Small intestine (tissue), 7 donors: ENCODE measurements around the gene SEC16A. TPM values are rescaled to one million over a fixed set of nuclear protein-coding genes. Genes with fewer than 3 reads are reported as not detected.

Source experiments
- DNase-seq, 2 donors: peaks; one replicate each; pipeline versions ENCODE4 v3.0.0 to v3.0.0-alpha.2; 2013
- FAIRE-seq: peaks from 2 replicates; lab custom pipeline; 2012; peaks lifted over from hg19 to GRCh38; lab: Jason Lieb, UNC
- H3K27ac ChIP-seq, 3 donors: one replicate each; pipeline ENCODE4 v1.5.1; 2013; ENCODE audit warnings: low read length in 2 of 3, mild to moderate bottlenecking in 2 of 3, control low read depth in 1 of 3, inconsistent platforms in 1 of 3, low read depth in 1 of 3, moderate library complexity in 1 of 3
- H3K27me3 ChIP-seq, 3 donors: one replicate each; pipeline ENCODE4 v1.6.1; 2013; ENCODE audit warnings: low read length in 3 of 3, inconsistent platforms in 1 of 3; ENCODE audit not compliant: control insufficient read depth in 3 of 3, insufficient read depth in 3 of 3
- H3K36me3 ChIP-seq, 3 donors: one replicate each; pipeline ENCODE4 v1.6.1; 2013; ENCODE audit warnings: low read length in 3 of 3, inconsistent platforms in 1 of 3, low read depth in 1 of 3, mild to moderate bottlenecking in 1 of 3, moderate library complexity in 1 of 3; ENCODE audit not compliant: control insufficient read depth in 3 of 3, insufficient read depth in 2 of 3
- H3K4me1 ChIP-seq, 3 donors: one replicate each; pipeline ENCODE4 v1.6.1; 2013; ENCODE audit warnings: low read length in 2 of 3, inconsistent platforms in 1 of 3, low read depth in 1 of 3, mild to moderate bottlenecking in 1 of 3, moderate library complexity in 1 of 3; ENCODE audit not compliant: control insufficient read depth in 3 of 3, insufficient read depth in 2 of 3
- H3K4me3 ChIP-seq, 3 donors: one replicate each; pipeline ENCODE4 v1.5.1; 2013; ENCODE audit warnings: low read length in 3 of 3, control low read depth in 1 of 3, inconsistent platforms in 1 of 3, low read depth in 1 of 3, mild to moderate bottlenecking in 1 of 3, moderate library complexity in 1 of 3
- H3K9me3 ChIP-seq, 2 donors: one replicate each; pipeline ENCODE4 v1.6.1; 2013; ENCODE audit warnings: low read depth in 1 of 2, low read length in 1 of 2; ENCODE audit not compliant: control insufficient read depth in 2 of 2, insufficient read depth in 1 of 2
- WGBS, 3 donors: extraction: QIAGEN DNeasy Blood & Tissue Kit; methylation state at CpG; one replicate each; pipeline ENCODE4 v1.1.7; 2013; 5-methylcytosine and 5-hydroxymethylcytosine counted together
- polyA plus RNA-seq, 4 donors: library from polyadenylated mRNA; stranded (reverse) in 3 of 4; unstranded in 1 of 4; fragments of 200-250 nt in 3 of 4; fragments of 120-200 nt in 1 of 4; gene quantifications; one replicate each; pipeline versions ENCODE4 v1.2.1 to v1.2.3, GENCODE V29; 2013
- donor health status: healthy with polysubstance abuse.
- donor health status: control.
- donor health status: control.
- donor health status: Bipolar disorder and iron deficiency.
- donor health status: healthy.

The SEC16A gene
- polyA plus RNA-seq, 4 donors = 37.4 to 54.8 (median 39.7) TPM

- whole genome bisulfite sequencing, 3 donors = 92 to 96% (median 95%) methylated on average over 26 of the region's 26 CpGs
Measured at GRCh38 chr9:136451221-136451877, 31.5 kb downstream of the SEC16A start.

GRCh38 chr9:136448655-136449054 is 34.2 kb downstream of the SEC16A start:
- FAIRE-seq = no peak
- Histone ChIP-seq H3K36me3 (peaks cover 9 to 84% (median 30%) of the 10 kb centered on the region in 3 donors), H3K4me1 (no peaks in the 10 kb centered on the region), H3K4me3 (no peak overlapping the region), H3K27ac (no peak overlapping the region), H3K27me3 (no peaks in the 10 kb centered on the region), H3K9me3 (no peaks in the 10 kb centered on the region)
- DNase-seq = no peak
- WGBS, 3 donors = 88 to 93% (median 90%) methylated on average over 3 of the region's 3 CpGs

More at GRCh38 chr9:136451221-136451877, 31.5 kb downstream of the SEC16A start:
- H3K9me3 ChIP-seq = no peaks in the 10 kb centered on the region
- no peaks in the 10 kb centered on the region for H3K4me1 ChIP-seq
- FAIRE-seq (no peak), DNase-seq (no peak)
- H3K36me3 ChIP-seq = peaks cover 21 to 85% (median 37%) of the 10 kb centered on the region in 3 donors
- no peak overlapping the region for H3K27ac ChIP-seq
- H3K4me3 ChIP-seq = no peak overlapping the region
- H3K27me3 ChIP-seq = no peaks in the 10 kb centered on the region

GRCh38 chr9:136447173-136447778 is 35.6 kb downstream of the SEC16A start:
- WGBS, 3 donors = 93 to 95% (median 94%) methylated on average over 27 of the region's 27 CpGs
- H3K4me1 ChIP-seq = no peaks in the 10 kb centered on the region
- no peak overlapping the region for H3K27ac ChIP-seq
- H3K36me3 ChIP-seq = peaks cover 9 to 93% (median 31%) of the 10 kb centered on the region in 3 donors
- no peak for DNase-seq
- no peak overlapping the region for H3K4me3 ChIP-seq
- FAIRE-seq = no peak
- H3K27me3 ChIP-seq = no peaks in the 10 kb centered on the region
- H3K9me3 ChIP-seq = no peaks in the 10 kb centered on the region

GRCh38 chr9:136445799-136446198 is 37.0 kb downstream of the SEC16A start:
- no peak for DNase-seq
- Histone ChIP-seq H3K27me3 (no peaks in the 10 kb centered on the region), H3K4me3 (no peak overlapping the region), H3K9me3 (no peaks in the 10 kb centered on the region), H3K4me1 (no peaks in the 10 kb centered on the region), H3K36me3 (peaks cover 7 to 96% (median 31%) of the 10 kb centered on the region in 3 donors), H3K27ac (no peak overlapping the region)
- no peak for FAIRE-seq
- 89 to 96% (median 90%) methylated on average over 7 of the region's 7 CpGs for WGBS, 3 donors

GRCh38 chr9:136444102-136444501 is 38.7 kb downstream of the SEC16A start:
- FAIRE-seq (no peak), DNase-seq (no peak)
- peaks cover 0 to 4% (median 0%) of the 10 kb centered on the region in 3 donors for H3K4me1 ChIP-seq
- H3K36me3 ChIP-seq = peaks cover 7 to 88% (median 28%) of the 10 kb centered on the region in 3 donors
- 93 to 95% (median 94%) methylated on average over 20 of the region's 20 CpGs for WGBS, 3 donors
- no peaks in the 10 kb centered on the region for H3K9me3 ChIP-seq
- no peaks in the 10 kb centered on the region for H3K27me3 ChIP-seq
- no peak overlapping the region for H3K4me3 ChIP-seq
- H3K27ac ChIP-seq = no peak overlapping the region

GRCh38 chr9:136443687-136444086 is 39.2 kb downstream of the SEC16A start:
- Histone ChIP-seq H3K27me3 (no peaks in the 10 kb centered on the region), H3K4me1 (peaks cover 0 to 4% (median 0%) of the 10 kb centered on the region in 3 donors), H3K9me3 (no peaks in the 10 kb centered on the region), H3K27ac (no peak overlapping the region), H3K4me3 (no peak overlapping the region), H3K36me3 (peaks cover 7 to 84% (median 27%) of the 10 kb centered on the region in 3 donors)
- FAIRE-seq (no peak), DNase-seq (no peak)
- WGBS, 3 donors = 93 to 96% (median 93%) methylated on average over 7 of the region's 7 CpGs

GRCh38 chr9:136443087-136443486 is 39.8 kb downstream of the SEC16A start:
- Histone ChIP-seq H3K9me3 (no peaks in the 10 kb centered on the region), H3K27ac (no peak overlapping the region), H3K27me3 (no peaks in the 10 kb centered on the region), H3K4me3 (no peak overlapping the region), H3K36me3 (peaks cover 7 to 79% (median 24%) of the 10 kb centered on the region in 3 donors), H3K4me1 (peaks cover 0 to 7% (median 2%) of the 10 kb centered on the region in 3 donors)
- no peak for FAIRE-seq
- WGBS, 3 donors = 95 to 97% (median 96%) methylated on average over 15 of the region's 15 CpGs
- no peak for DNase-seq

GRCh38 chr9:136442265-136442664 is 40.6 kb downstream of the SEC16A start:
- Histone ChIP-seq H3K36me3 (peaks cover 7 to 81% (median 19%) of the 10 kb centered on the region in 3 donors), H3K27me3 (no peaks in the 10 kb centered on the region), H3K4me3 (no peak overlapping the region), H3K4me1 (peaks cover 3 to 15% (median 10%) of the 10 kb centered on the region in 3 donors), H3K9me3 (no peaks in the 10 kb centered on the region), H3K27ac (no peak overlapping the region)
- DNase-seq = no peak
- no peak for FAIRE-seq
- WGBS, 3 donors = 81 to 82% (median 82%) methylated on average over 5 of the region's 5 CpGs
